Measurements from ENCODE around the gene ZNF219. TPM values are rescaled to one million over a fixed set of nuclear protein-coding genes. Genes with fewer than 3 reads are reported as not detected.

Gene ZNF219
- total and polyA plus RNA-seq, 2 experiments from 2014 or later = 49.5 to 143 TPM

- H3K36me3 ChIP-seq = peaks cover 53% of the 10 kb centered on the region
- no peak for TF ChIP-seq CTCF (IDR thresholded peaks at IDR 0.05; ENCODE audit: low read depth, low read length)
- H3K27me3 ChIP-seq = no peaks in the 10 kb centered on the region
- DNase-seq (ENCODE audit: low read depth in 1 of 2, low spot score in 1 of 2) = no peak
- no peaks in the 10 kb centered on the region for H3K9me3 ChIP-seq (ENCODE audit: low read depth)
- H3K4me3 ChIP-seq = no peak overlapping the region
- H3K4me1 ChIP-seq (ENCODE audit: low read depth) = peaks cover 14% of the 10 kb centered on the region
- peak overlapping the region; percentile 34 for H3K27ac ChIP-seq
Measured at GRCh38 chr14:21089271-21089670, 9.2 kb downstream of the ZNF219 start.

- Histone ChIP-seq H3K4me1 (ENCODE audit: low read depth) (peaks cover 8% of the 10 kb centered on the region), H3K27ac (peak overlapping the region; percentile 15), H3K27me3 (no peaks in the 10 kb centered on the region), H3K9me3 (ENCODE audit: low read depth) (no peaks in the 10 kb centered on the region), H3K4me3 (no peak overlapping the region), H3K36me3 (peaks cover 53% of the 10 kb centered on the region)
- DNase-seq (ENCODE audit: low read depth in 1 of 2, low spot score in 1 of 2) = no peak
- no peak for TF ChIP-seq CTCF (IDR thresholded peaks at IDR 0.05; ENCODE audit: low read depth, low read length)
Measured at GRCh38 chr14:21088687-21089086, 9.8 kb downstream of the ZNF219 start.

- Histone ChIP-seq H3K27me3 (no peaks in the 10 kb centered on the region), H3K4me3 (no peak overlapping the region), H3K36me3 (peaks cover 51% of the 10 kb centered on the region), H3K9me3 (ENCODE audit: low read depth) (no peaks in the 10 kb centered on the region), H3K4me1 (ENCODE audit: low read depth) (peaks cover 6% of the 10 kb centered on the region), H3K27ac (no peak overlapping the region)
- DNase-seq (ENCODE audit: low read depth in 1 of 2, low spot score in 1 of 2) = peak in 1 of 2 donors; percentile 94
- TF ChIP-seq CTCF (IDR thresholded peaks at IDR 0.05; ENCODE audit: low read depth, low read length) = no peak
Measured at GRCh38 chr14:21087294-21088091, 11.0 kb downstream of the ZNF219 start.

- H3K9me3 ChIP-seq (ENCODE audit: low read depth) = no peaks in the 10 kb centered on the region
- no peak overlapping the region for H3K27ac ChIP-seq
- no peak for TF ChIP-seq CTCF (IDR thresholded peaks at IDR 0.05; ENCODE audit: low read depth, low read length)
- H3K4me1 ChIP-seq (ENCODE audit: low read depth) = peaks cover 6% of the 10 kb centered on the region
- no peak for DNase-seq (ENCODE audit: low read depth in 1 of 2, low spot score in 1 of 2)
- H3K27me3 ChIP-seq = no peaks in the 10 kb centered on the region
- H3K4me3 ChIP-seq = no peak overlapping the region
- peaks cover 46% of the 10 kb centered on the region for H3K36me3 ChIP-seq
Measured at GRCh38 chr14:21086908-21087293, 11.6 kb downstream of the ZNF219 start.

- peaks cover 40% of the 10 kb centered on the region for H3K36me3 ChIP-seq
- DNase-seq (ENCODE audit: low read depth in 1 of 2, low spot score in 1 of 2) = peak in 1 of 2 donors; percentile 52
Measured at GRCh38 chr14:21084998-21085853, 13.2 kb downstream of the ZNF219 start.

More at GRCh38 chr14:21084998-21085853, 13.2 kb downstream of the ZNF219 start:
- TF ChIP-seq CTCF (IDR thresholded peaks at IDR 0.05; ENCODE audit: low read depth, low read length) = no peak
- no peak overlapping the region for H3K4me3 ChIP-seq
- H3K27ac ChIP-seq = peak overlapping the region; percentile 80
- peaks cover 6% of the 10 kb centered on the region for H3K4me1 ChIP-seq (ENCODE audit: low read depth)
- H3K9me3 ChIP-seq (ENCODE audit: low read depth) = no peaks in the 10 kb centered on the region
- no peaks in the 10 kb centered on the region for H3K27me3 ChIP-seq

All from cardiac muscle cell (in vitro differentiated cells and primary cell).